CD1c-positive myeloid dendritic cell (primary cell): ENCODE measurements around the gene SDK2.

Experiments used
- DNase-seq: peaks from one replicate; pipeline ENCODE4 v3.0.0-alpha.2; 2016; ENCODE audit errors: extremely low spot score

The SDK2 gene

GRCh38 chr17:73586275-73586832, 57.9 kb downstream of the SDK2 start:
- no peak for DNase-seq

- no peak for DNase-seq
These were observed 58.7 kb downstream of the SDK2 start for GRCh38 chr17:73585583-73585982.

GRCh38 chr17:73584987-73585386, 59.3 kb downstream of the SDK2 start:
- DNase-seq: no peak

GRCh38 chr17:73584049-73584448, 60.2 kb downstream of the SDK2 start:
- DNase-seq: no peak

GRCh38 chr17:73582821-73583220, 61.4 kb downstream of the SDK2 start:
- DNase-seq: no peak

GRCh38 chr17:73582359-73582758, 61.9 kb downstream of the SDK2 start:
- DNase-seq: no peak

GRCh38 chr17:73581379-73581778, 62.9 kb downstream of the SDK2 start:
- no peak for DNase-seq

GRCh38 chr17:73580073-73580710, 64.1 kb downstream of the SDK2 start:
- DNase-seq: no peak

- no peak for DNase-seq
These were observed 67.6 kb downstream of the SDK2 start for GRCh38 chr17:73576556-73577098.

GRCh38 chr17:73575470-73576221, 68.6 kb downstream of the SDK2 start:
- no peak for DNase-seq

GRCh38 chr17:73571511-73572130, 72.6 kb downstream of the SDK2 start:
- DNase-seq: no peak

- no peak for DNase-seq
These were observed 74.4 kb downstream of the SDK2 start for GRCh38 chr17:73569762-73570319.

GRCh38 chr17:73568934-73569333, 75.3 kb downstream of the SDK2 start:
- no peak for DNase-seq

- no peak for DNase-seq
These were observed 77.1 kb downstream of the SDK2 start for GRCh38 chr17:73566905-73567782.

GRCh38 chr17:73564843-73565242, 79.4 kb downstream of the SDK2 start:
- DNase-seq: peak; percentile 5

- DNase-seq: no peak
These were observed 81.3 kb downstream of the SDK2 start for GRCh38 chr17:73562896-73563295.

GRCh38 chr17:73561111-73561510, 83.1 kb downstream of the SDK2 start:
- no peak for DNase-seq

GRCh38 chr17:73560661-73561060, 83.6 kb downstream of the SDK2 start:
- no peak for DNase-seq

- no peak for DNase-seq
These were observed 84.7 kb downstream of the SDK2 start for GRCh38 chr17:73559532-73559931.

- no peak for DNase-seq
These were observed 88.9 kb downstream of the SDK2 start for GRCh38 chr17:73555199-73555960.
